Karpas-422 (cell line): Measurements from ENCODE around the gene ADAM15. TPM values are rescaled to one million over a fixed set of nuclear protein-coding genes. Genes with fewer than 3 reads are reported as not detected.

Source experiments
- DNase-seq: peaks from one replicate; pipeline ENCODE4 v3.0.0-alpha.2; 2015
- H2AFZ ChIP-seq: fragments of 200-600 bp; sonication (generic); 2 replicates; pipeline ENCODE4 v1.6.1; 2014; ENCODE audit warnings: antibody characterized with exemption, low read length, mixed read lengths
- H3K27ac ChIP-seq: fragments of 200-600 bp; sonication (generic); 2 replicates; pipeline ENCODE4 v1.5.1; 2014; ENCODE audit warnings: mild to moderate bottlenecking, low read length, moderate library complexity
- H3K27me3 ChIP-seq: fragments of 200-600 bp; sonication (generic); 2 replicates; pipeline ENCODE4 v1.6.1; 2014; ENCODE audit warnings: low read length, mixed read lengths
- H3K36me3 ChIP-seq: fragments of 200-600 bp; sonication (generic); 2 replicates; pipeline ENCODE4 v1.6.1; 2014; ENCODE audit warnings: low read length, mixed read lengths; ENCODE audit not compliant: insufficient read depth
- H3K4me1 ChIP-seq: fragments of 200-600 bp; sonication (generic); 2 replicates; pipeline ENCODE4 v1.6.1; 2014; ENCODE audit warnings: mild to moderate bottlenecking, low read length, mixed read lengths
- H3K4me2 ChIP-seq: fragments of 200-600 bp; sonication (generic); 2 replicates; pipeline ENCODE4 v1.6.1; 2014; ENCODE audit warnings: low read length, low read depth, mild to moderate bottlenecking; ENCODE audit not compliant: poor library complexity, severe bottlenecking
- H3K4me3 ChIP-seq: fragments of 200-600 bp; sonication (generic); 2 replicates; pipeline ENCODE4 v1.5.1; 2014; ENCODE audit warnings: mild to moderate bottlenecking, antibody characterized with exemption, low read length, mixed read lengths
- H3K79me2 ChIP-seq: fragments of 200-600 bp; sonication (generic); 2 replicates; pipeline ENCODE4 v1.6.1; 2014; ENCODE audit warnings: mild to moderate bottlenecking, low read length, mixed read lengths
- H3K9ac ChIP-seq: fragments of 200-600 bp; sonication (generic); 2 replicates; pipeline ENCODE4 v1.6.0; 2014; ENCODE audit warnings: low read length
- H3K9me2 ChIP-seq: fragments of 200-600 bp; sonication (generic), shearing (Covaris generic); replicated peaks from 2 replicates; pipeline ENCODE4 v1.6.0; 2014; ENCODE audit warnings: mild to moderate bottlenecking, low read length, moderate library complexity; ENCODE audit not compliant: insufficient read depth
- H3K9me3 ChIP-seq: fragments of 300-700, 200-600 bp; sonication (generic); 2 replicates; pipeline ENCODE4 v1.6.1; 2014; ENCODE audit warnings: low read length, mixed read lengths
- H4K20me1 ChIP-seq: fragments of 200-600 bp; sonication (generic); 2 replicates; pipeline ENCODE4 v1.6.1; 2014; ENCODE audit warnings: mild to moderate bottlenecking, antibody characterized with exemption, low read length, low read depth; ENCODE audit not compliant: insufficient read depth
- total RNA-seq: library from RNA; depleted of rRNA; stranded (reverse); fragments of >200 nt; shearing (Covaris generic); gene quantifications from 2 replicates; pipeline ENCODE4 v1.2.3, GENCODE V29; 2014; ENCODE audit warnings: low replicate concordance

The ADAM15 gene
- total RNA-seq, 1 experiment from 2014 or later: 33.6 TPM

- no peaks in the 10 kb centered on the region for H3K79me2 ChIP-seq
- no peak overlapping the region for H3K4me2 ChIP-seq
- no peaks in the 10 kb centered on the region for H3K9me3 ChIP-seq
- no peak overlapping the region for H2AFZ ChIP-seq
- H3K9ac ChIP-seq: no peak overlapping the region
- DNase-seq: no peak
- no peaks in the 10 kb centered on the region for H3K27me3 ChIP-seq
- 0 out of 2 replicates have a peak, but pooled peaks cover 3% of the 10 kb centered on the region for H3K36me3 ChIP-seq
- no peak overlapping the region for H3K4me3 ChIP-seq
- no peaks in the 10 kb centered on the region for H3K9me2 ChIP-seq
- H4K20me1 ChIP-seq: no peaks in the 10 kb centered on the region; the same call in 1 of the 2 replicates
- H3K27ac ChIP-seq: no peak overlapping the region
- H3K4me1 ChIP-seq: peaks cover 11% of the 10 kb centered on the region
Observed at GRCh38 chr1:155022136-155022926, 28.8 kb upstream of the ADAM15 start.

GRCh38 chr1:155022927-155023236, 28.2 kb upstream of the ADAM15 start:
- Histone ChIP-seq H3K9me2 (no peaks in the 10 kb centered on the region), H3K9ac (no peak overlapping the region), H2AFZ (no peak overlapping the region), H3K27me3 (no peaks in the 10 kb centered on the region), H3K36me3 (0 out of 2 replicates have a peak, but pooled peaks cover 3% of the 10 kb centered on the region), H3K79me2 (no peaks in the 10 kb centered on the region), H4K20me1 (no peaks in the 10 kb centered on the region; the same call in 1 of the 2 replicates), H3K4me1 (peaks cover 6% of the 10 kb centered on the region), H3K9me3 (no peaks in the 10 kb centered on the region), H3K4me2 (no peak overlapping the region), H3K27ac (no peak overlapping the region), H3K4me3 (no peak overlapping the region)
- no peak for DNase-seq

GRCh38 chr1:155023627-155024026, 27.5 kb upstream of the ADAM15 start:
- H3K9ac ChIP-seq: no peak overlapping the region

GRCh38 chr1:155024315-155024714, 26.8 kb upstream of the ADAM15 start:
- Histone ChIP-seq H3K9me2 (no peaks in the 10 kb centered on the region), H3K9me3 (no peaks in the 10 kb centered on the region), H3K27ac (no peak overlapping the region), H3K27me3 (no peaks in the 10 kb centered on the region), H4K20me1 (no peaks in the 10 kb centered on the region), H3K79me2 (no peaks in the 10 kb centered on the region), H3K4me2 (no peak overlapping the region), H3K36me3 (no peaks in the 10 kb centered on the region), H3K9ac (no peak overlapping the region), H3K4me1 (no peaks in the 10 kb centered on the region; the same call in 1 of the 2 replicates), H3K4me3 (no peak overlapping the region), H2AFZ (no peak overlapping the region)
- DNase-seq: no peak

More at GRCh38 chr1:155023627-155024026, 27.5 kb upstream of the ADAM15 start:
- DNase-seq: no peak
- Histone ChIP-seq H3K4me2 (no peak overlapping the region), H3K9me2 (no peaks in the 10 kb centered on the region), H2AFZ (no peak overlapping the region), H3K79me2 (no peaks in the 10 kb centered on the region), H3K9me3 (no peaks in the 10 kb centered on the region), H3K36me3 (0 out of 2 replicates have a peak, but pooled peaks cover 3% of the 10 kb centered on the region), H3K4me3 (no peak overlapping the region), H4K20me1 (no peaks in the 10 kb centered on the region; the same call in 1 of the 2 replicates), H3K27ac (no peak overlapping the region), H3K27me3 (no peaks in the 10 kb centered on the region), H3K4me1 (no peaks in the 10 kb centered on the region; the same call in 1 of the 2 replicates)

- H3K9me3 ChIP-seq: no peaks in the 10 kb centered on the region
- H3K36me3 ChIP-seq: no peaks in the 10 kb centered on the region
- H3K4me3 ChIP-seq: no peak overlapping the region
- no peaks in the 10 kb centered on the region; the same call in 1 of the 2 replicates for H3K4me1 ChIP-seq
- H3K27ac ChIP-seq: no peak overlapping the region
- H3K4me2 ChIP-seq: no peak overlapping the region
- no peaks in the 10 kb centered on the region for H3K9me2 ChIP-seq
- no peak overlapping the region for H3K9ac ChIP-seq
- no peaks in the 10 kb centered on the region for H3K27me3 ChIP-seq
- DNase-seq: no peak
- no peaks in the 10 kb centered on the region for H4K20me1 ChIP-seq
- H3K79me2 ChIP-seq: no peaks in the 10 kb centered on the region
- H2AFZ ChIP-seq: no peak overlapping the region
Observed at GRCh38 chr1:155026154-155026553, 25.0 kb upstream of the ADAM15 start.

GRCh38 chr1:155026588-155026987, 24.5 kb upstream of the ADAM15 start:
- H3K9me3 ChIP-seq: no peaks in the 10 kb centered on the region
- no peaks in the 10 kb centered on the region for H3K36me3 ChIP-seq
- H3K9ac ChIP-seq: no peak overlapping the region
- no peak overlapping the region for H3K27ac ChIP-seq
- H3K9me2 ChIP-seq: no peaks in the 10 kb centered on the region
- H3K4me1 ChIP-seq: no peaks in the 10 kb centered on the region; the same call in 1 of the 2 replicates
- no peak overlapping the region for H3K4me2 ChIP-seq
- H2AFZ ChIP-seq: no peak overlapping the region
- no peaks in the 10 kb centered on the region for H3K79me2 ChIP-seq
- DNase-seq: no peak
- no peak overlapping the region for H3K4me3 ChIP-seq
- no peaks in the 10 kb centered on the region for H3K27me3 ChIP-seq
- no peaks in the 10 kb centered on the region for H4K20me1 ChIP-seq

GRCh38 chr1:155029513-155030242, 21.4 kb upstream of the ADAM15 start:
- H3K4me1 ChIP-seq: no peaks in the 10 kb centered on the region
- H3K9ac ChIP-seq: no peak overlapping the region
- H3K9me2 ChIP-seq: no peaks in the 10 kb centered on the region
- H3K27me3 ChIP-seq: no peaks in the 10 kb centered on the region
- no peaks in the 10 kb centered on the region for H3K9me3 ChIP-seq
- no peaks in the 10 kb centered on the region for H4K20me1 ChIP-seq
- no peak overlapping the region for H3K4me2 ChIP-seq
- no peak overlapping the region for H3K4me3 ChIP-seq
- no peaks in the 10 kb centered on the region for H3K36me3 ChIP-seq
- H3K79me2 ChIP-seq: no peaks in the 10 kb centered on the region
- no peak overlapping the region for H3K27ac ChIP-seq
- DNase-seq: no peak
- no peak overlapping the region for H2AFZ ChIP-seq

GRCh38 chr1:155030243-155030795, 20.8 kb upstream of the ADAM15 start:
- Histone ChIP-seq H3K79me2 (no peaks in the 10 kb centered on the region), H4K20me1 (no peaks in the 10 kb centered on the region), H3K9ac (no peak overlapping the region), H3K4me2 (no peak overlapping the region), H3K27me3 (no peaks in the 10 kb centered on the region), H3K36me3 (no peaks in the 10 kb centered on the region), H2AFZ (no peak overlapping the region), H3K4me3 (no peak overlapping the region), H3K9me3 (no peaks in the 10 kb centered on the region), H3K4me1 (no peaks in the 10 kb centered on the region), H3K9me2 (no peaks in the 10 kb centered on the region), H3K27ac (no peak overlapping the region)
- DNase-seq: no peak
